HG03196 (cell line): ENCODE measurements around the gene EFEMP1.
A peak's percentile ranks its signal among the peaks of the same experiment; 100 is the strongest.

Experiments
- ATAC-seq: cut with Tn5 transposase; IDR thresholded peaks from one replicate; pipeline ENCODE4 v1.9.1; 2021; ENCODE audit not compliant: unreplicated experiment

The EFEMP1 gene

DNA sequence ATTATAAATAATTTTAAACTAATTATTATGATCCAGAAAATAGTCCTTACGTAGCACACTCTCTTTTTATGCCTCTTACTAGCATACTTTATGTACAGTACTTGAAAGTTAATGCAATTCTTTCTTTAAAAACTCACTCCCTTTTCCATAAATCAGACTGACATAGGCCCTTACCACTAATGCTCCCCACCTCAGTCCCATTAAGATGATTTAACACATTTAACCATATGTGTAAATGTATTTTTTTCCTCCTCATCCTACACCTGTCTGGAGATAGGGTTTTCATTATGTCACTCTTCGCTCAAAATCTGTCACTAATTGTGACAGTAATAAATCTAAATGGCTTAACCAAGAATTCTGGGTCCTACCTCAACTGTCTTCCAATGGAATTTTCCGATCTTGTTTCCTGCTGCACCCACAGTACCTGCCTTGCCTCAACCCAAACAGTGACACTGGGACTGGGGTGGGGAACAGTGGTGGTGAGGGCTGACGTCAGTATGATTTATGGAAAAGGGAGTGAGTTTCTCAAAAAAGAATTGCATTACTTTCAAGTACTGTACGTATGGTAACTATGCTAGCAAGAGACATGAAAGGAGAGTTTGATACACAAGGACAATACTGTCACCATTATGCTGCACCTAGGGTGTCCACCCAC, 25.1 kb downstream of the EFEMP1 start:
- no peak for ATAC-seq

DNA sequence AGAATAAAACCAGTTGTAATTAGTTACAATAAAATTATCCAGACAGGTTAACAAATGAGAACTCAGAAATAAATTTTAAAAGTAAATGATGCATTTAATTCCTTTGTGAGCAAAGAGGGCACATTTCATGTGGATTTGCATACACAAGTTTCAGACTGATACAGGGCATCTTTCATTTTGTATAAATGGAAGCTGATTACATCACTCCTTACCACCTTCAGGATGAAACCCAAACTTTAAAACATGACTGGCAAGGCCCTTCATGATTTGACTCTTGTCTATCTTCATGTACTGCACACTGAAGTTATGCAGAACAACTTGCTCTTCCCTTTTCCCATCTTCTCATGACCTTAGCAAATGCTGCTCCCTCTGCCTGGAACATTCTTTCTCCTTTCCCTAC, 26.9 kb downstream of the EFEMP1 start:
- no peak for ATAC-seq

DNA sequence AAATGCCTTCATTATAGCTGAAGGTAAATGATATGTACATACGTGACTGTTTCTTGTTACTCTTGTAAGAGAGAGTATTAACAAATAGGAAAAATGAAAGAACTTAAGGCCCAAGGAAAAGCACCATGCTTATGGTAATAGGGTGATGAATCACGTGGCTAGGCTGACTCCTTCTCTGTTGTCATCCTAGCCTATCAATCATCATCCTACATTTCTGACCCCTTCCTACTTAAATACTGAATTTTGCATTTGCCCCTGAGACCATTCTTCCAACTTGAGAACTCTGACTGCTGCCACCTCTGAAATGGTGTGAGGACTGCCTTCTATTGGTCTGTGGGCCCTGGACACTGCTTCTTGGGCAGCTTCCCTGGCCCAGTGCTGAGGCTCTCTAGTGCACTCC, 28.9 kb downstream of the EFEMP1 start:
- ATAC-seq, result no peak

DNA sequence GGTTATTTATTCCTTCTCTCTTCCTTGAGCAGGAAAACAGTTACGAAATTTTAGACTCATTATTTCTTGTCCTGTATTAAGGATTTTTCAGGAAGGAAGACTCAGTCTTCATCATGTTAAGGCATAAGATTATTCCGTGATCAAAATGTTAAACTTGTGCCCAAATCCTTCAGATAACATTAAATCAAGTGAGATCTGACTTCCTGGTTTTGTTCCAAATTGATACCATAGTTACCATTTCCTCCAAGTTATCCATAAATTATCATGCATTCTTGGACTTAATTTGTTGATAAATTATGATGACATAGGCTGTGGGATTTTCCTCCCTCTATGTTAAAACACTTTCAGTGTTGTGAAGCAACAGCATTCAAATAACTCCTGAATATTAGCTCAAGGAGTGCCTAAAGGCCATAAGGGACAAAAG, 31.9 kb downstream of the EFEMP1 start:
- no peak for ATAC-seq

DNA sequence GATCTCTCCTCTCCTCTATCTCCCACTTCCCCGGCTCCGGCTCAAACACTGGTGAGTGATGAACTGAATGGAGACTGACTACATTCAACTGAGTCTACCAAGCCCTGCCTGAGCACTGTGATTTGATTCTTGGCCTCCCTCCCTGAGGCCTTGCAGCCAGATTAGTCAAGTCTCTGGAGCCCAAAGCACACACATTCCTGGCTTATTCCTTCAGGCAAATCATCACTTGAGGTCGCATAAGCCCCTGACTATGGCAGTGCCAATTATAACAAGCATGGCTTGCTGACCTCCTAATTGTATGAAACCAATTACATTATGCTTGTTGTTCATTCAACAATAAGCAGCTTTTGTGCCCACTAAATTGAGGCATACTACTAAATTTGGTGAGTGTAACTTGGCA, 34.6 kb downstream of the EFEMP1 start:
- no peak for ATAC-seq

DNA sequence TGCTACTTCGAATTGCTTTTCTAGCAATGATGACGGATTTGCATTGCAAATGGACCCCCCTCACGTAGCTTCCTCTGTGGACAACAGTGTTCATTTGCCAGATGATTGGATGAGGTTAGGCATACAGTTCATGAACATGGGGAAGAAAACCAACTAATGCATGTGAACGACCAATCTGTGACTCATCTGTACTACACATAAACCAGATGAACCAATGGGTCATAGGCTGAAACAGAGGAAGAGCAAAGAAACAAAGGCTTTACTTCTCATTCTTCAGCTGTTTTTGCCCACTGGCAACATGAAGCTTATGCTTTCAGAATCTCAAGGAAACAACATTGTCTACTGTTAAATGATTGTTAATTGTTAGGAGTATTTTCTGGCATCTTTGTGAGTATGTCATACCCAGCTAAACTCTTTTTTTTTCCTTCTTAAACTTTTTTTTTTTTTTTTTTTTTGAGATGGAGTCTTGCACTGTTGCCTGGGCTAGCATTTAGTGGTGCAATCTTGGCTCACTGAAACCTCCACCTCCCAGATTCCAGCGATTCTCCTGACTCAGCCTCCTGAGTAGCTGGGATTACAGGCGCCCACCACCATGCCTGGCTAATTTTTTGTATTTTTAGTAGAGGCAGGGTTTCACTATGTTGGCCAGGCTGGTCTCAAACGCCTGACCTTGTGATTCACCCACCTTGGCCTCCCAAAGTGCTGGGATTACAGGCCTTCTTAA, 35.5 kb downstream of the EFEMP1 start:
- ATAC-seq, result no peak

DNA sequence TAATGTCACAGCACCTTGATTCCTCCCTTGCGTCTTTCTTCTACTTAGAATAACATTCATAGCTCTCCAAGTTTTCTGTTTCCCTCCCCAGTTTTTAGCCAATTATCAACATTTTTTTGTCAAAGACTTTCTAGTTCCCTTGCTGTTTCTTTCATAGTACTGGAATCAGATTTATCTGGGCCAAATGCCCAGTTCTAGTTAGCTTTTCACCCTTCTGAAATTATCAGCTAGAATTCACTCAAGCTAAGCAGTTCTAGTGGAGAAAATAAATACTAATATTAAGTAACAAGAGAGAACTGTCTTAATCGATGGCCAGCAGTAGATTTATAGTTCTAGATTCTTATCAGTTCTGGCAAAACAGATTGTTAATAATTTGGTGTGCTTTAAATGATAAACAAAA, 36.2 kb downstream of the EFEMP1 start:
- no peak for ATAC-seq

DNA sequence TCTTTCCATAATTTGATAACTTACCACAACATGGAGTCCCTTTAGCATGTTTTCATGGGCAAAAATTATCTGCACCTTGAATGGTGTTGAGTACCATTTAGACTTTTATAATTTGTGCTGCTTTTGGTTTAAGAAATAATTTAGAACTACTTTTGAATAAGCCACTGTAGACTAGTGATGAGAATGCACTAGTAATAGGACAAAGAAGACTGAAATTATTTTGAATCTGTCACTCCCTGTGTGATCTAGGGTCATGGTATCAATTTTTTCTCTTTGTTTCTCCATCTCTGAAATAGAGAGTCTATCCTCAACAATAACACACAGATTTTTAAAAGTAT, 37.7 kb downstream of the EFEMP1 start:
- no peak for ATAC-seq

DNA sequence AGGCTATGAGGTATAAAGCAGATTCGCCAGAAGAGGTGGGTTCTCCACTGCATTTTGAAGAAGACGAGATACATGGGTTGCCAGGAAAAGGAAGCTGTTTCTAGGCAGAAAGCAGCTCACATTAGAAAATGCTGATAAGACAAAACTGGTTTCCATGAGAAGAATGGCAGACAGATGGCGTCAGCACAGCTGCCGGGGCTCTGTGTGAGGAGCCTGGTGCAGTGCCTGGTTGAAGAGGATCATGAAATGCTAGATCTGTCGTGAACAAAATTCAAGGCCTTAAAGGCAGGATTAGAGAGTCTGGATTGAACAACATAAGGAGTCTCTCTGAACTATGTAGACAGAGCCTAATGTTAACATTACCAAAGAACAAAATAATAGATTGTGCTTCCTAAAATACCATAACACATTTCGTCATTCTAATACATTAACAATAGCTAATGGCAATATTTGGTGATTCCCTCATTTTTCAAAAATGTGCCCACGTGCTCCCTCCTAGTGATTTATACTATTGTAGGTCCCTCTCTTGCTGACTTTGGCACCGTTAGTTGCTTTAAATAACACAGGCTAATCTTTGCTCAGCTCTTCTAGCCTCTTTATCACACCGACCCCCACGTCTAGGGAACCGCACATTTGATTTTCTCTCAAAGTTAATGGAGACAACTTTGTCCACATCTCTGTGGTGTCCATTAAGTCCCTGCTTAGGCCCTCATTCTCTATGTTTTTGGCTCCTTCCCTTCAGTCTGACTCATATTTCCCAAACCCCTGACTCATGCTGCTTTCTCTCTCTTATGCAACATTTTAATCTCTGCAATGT, 38.2 kb downstream of the EFEMP1 start:
- no peak for ATAC-seq

DNA sequence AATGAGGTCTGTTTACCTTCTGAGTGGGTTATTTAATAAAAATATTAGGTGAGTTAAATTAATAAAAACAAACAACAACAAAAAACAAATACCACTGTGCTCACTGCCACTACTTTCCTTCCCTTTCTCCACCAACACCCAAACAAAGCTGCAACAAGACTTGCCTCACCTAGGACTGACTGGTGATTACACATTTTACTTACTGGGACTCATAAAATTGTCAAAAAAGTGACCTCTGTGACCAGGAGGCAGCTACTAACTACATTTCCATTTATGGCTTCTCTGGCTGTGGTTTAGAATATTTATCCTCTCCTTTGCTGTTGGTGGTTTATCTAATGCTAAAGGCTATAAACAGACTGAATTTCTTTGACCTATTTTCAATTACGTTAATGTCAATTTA, 39.8 kb downstream of the EFEMP1 start:
- ATAC-seq, result no peak

DNA sequence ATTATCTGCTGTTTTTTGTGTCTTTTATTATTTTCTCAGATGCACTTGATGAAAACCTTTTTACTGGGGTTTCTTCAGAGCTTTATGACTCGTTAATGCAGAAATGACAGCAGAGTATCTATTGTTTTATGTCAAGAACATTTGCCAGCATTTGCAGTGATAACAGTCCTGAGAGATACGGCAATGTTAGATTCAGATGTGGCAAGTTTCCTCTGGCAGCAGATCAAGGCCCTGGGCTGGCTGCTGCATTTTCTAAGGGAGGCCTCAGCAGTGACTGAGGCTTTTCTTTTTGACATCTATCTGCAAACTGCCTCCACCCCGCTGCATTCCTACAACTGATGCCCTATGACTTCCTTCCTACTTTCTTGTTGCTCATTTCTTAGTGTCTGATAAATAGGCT, 40.2 kb downstream of the EFEMP1 start:
- ATAC-seq, result no peak

DNA sequence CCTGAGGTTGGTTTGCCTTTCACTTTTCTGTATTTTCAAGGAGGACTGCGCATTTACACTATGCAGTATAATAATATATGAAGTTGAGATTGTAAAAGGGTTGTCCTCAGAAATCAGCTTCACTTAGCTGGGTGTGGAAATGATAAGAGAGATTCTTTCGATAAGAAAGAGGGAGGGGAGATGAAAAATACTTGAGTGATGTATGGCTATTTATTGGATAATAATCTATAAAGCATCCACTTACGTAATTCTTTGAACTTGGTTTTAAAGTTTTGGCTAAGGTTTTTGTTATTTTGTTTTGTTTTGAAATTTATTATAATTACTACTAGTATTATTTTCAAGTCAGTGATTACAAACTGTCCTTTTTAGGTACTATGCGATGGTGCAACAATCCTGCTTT, 40.6 kb downstream of the EFEMP1 start:
- no peak for ATAC-seq

DNA sequence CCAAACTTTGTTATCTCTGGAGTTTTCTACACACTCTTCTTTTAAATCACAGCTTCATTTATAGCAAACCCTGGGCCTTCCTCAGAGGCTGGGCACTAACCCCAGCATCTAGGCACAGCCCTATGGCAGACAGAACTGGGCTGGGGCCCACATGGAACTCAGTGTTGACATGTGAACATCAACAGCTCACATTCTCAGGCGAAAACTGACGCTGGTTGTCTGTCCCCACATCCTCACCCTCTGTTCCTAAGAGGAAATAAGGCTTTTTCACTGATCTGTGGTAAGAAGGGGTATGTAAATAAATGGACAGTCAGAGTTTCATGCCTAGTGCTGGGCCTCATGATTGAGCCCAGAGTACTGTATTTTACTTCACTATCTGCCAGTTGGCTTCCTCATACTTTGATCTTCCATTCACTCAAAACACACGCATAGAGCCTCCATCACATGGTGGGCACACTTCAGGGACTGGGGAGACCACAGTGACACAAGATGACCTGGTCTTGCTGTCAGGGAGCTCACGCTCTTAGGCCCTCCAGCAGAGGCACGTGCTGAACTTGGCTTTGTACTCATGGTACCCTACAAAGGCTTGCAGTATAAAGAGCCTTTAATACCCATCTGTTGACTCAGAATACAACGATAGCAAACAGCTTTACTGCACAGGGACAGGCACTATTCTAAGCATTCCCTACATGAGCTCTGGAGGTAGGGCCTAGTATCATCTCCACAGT, 43.0 kb downstream of the EFEMP1 start:
- no peak for ATAC-seq

DNA sequence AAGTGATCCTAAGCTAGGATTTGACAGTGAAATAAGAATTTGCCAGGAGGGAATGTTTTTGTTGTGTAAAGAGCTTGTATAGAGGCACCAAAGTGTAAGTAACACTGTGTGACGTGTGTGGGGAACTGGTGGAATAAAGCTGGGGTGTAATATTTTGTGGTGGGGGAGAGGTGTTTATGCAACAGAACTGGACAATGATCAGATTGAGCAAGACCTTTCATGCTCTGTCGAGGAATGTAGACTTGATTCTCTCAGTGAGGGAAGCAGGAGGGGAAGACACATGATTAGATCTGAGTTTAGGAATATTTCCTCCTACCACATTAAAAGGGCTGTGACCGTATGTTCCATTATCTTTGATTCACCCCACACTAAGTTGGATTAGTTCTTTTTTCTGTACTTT, 43.6 kb downstream of the EFEMP1 start:
- no peak for ATAC-seq

DNA sequence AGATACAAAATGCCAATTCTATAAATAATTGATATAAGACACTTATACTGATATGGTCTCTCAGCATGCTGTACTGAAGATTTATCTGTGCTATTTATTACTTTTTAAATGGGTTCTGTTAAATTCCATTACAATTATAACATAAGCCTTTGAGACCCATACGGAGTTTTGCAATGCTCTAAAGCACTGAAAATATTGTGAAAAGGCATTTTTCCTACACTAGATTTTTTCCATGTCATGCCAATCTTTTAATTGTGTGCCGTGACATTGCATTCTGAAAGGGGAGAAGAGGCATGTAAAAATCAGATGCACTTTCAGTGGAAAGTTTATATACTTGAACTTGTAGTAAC, 46.5 kb downstream of the EFEMP1 start:
- no peak for ATAC-seq

DNA sequence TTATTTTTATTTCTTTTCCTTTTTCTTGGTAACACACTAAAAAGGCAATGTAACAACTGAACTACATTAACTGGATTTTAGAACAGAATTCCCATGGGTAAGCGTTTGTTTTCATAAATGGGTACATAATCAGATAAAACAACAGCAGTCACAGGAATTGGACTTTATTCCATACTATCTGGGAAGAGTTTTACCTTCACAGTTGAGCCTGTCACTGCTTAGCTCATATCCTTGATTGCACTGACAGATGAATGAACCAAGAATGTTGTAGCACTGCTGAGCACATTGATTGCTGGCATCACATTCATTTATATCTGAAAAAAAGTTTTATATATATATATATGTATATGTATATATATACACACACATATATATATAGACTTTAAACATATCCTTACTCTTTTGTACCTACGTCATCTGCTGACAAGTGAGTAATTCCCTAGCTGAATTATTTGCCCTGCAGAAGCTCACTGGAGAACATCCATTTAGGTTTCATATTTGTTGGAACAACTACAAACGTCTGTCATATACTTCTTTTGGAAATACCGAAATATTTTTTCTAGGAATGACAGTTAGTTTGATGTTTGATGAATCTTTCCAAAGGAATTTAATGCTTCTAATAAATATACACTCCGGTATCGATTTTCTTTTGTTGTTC, 47.0 kb downstream of the EFEMP1 start:
- ATAC-seq, result no peak

DNA sequence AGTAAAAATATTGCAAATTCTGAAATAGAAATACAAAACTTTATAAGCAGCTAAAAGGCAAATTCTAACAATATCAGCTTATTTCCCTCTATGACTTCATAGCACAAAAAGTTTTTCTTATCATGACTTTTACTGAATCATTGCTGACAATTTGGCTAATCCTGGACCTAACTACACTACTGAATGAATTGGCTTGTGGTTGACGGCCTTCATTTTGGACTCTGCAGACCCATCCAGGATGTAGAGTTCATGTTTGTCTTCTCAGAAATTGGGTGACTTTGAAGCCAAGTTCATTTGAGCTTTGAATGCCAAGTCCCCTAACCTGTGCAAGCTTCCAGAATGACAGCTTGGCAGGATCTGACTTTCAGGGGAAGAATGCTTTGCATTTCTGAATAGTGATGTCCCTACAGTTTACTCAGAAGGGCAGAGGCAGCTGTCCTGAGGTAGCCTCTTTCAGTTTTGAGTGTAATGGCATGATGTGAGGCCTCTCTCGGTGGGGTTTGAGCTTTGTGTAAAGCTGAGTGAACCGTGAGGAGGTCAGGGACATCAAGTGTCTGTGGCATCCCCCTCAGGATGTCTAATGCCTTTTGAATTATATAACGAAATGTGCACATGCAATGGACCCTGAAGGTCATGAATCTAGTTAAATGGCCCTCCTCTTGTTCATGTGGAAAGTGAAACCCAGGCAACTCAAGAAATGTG, 48.0 kb downstream of the EFEMP1 start:
- no peak for ATAC-seq

DNA sequence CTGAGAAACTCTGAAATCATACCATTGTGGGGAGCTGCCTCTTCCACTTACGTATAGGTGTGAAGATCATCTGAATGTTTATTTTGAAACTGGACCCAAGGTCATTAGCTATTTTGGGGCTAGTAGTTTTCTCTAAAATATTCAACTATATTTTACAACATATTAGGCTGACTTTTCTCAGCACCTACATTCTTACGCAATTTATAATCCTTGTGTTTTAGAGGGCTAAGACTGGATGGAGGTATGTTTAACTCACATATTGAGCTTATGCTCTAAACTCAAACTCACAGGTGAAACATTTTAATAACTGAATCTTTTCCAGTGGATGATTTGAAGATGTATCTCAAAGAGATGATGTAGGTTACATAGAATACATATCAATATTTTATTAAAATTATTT, 49.2 kb downstream of the EFEMP1 start:
- ATAC-seq, result no peak

DNA sequence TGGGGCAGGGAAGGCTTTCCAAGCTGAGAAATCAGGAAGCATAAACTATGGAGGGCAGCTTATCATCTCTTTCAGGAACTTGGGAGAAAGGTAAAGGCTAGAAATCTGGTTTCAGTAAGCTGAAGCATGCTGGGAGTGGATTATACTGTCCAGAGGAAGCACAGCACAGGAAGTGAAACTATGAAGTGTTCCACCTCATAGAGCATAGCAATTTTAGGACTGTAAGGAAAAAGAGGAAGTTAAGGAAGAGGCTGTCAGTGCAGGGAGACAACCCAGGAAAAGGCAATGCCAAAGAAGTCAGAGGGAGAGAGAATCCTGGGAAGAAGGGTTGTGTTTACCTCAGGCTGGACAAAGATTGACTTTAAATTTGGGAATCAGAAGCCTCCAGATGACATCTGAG, 51.9 kb downstream of the EFEMP1 start:
- ATAC-seq, result peak; percentile 45

DNA sequence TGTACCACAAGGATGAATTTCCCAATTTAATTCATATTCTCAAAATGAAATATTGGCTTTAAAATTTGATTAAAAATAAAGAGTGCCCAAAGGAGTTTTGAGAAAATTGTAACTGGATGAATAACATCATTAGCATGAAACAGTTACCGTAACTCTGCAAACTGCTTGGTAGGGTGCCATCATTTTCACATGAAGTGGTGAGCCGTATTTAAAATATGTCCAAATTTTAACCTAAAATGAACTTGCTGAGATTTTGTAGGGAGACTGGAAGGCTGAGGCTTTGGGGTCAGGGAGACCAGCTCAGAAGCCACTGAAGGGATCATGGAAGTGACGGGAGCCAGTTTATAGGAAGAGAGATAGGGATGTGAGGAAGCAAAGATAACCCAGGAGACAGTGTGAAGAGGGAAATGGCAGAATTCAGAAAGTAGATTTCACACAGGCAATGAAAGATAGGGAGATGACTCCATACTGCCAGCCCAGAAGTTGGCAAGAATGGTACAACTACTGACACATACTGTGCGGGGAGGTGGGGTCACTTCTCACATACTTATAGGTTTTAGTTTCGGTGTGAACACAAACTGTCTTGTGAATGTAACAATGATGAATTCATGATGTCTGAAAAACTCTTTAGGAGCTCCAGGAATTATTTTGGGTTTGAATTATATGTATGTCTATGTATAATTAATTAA, 53.8 kb downstream of the EFEMP1 start:
- no peak for ATAC-seq
